Type B pancreatic cell (in vitro differentiated cells): ENCODE measurements around the gene ISCU. TPM values are rescaled to one million over a fixed set of nuclear protein-coding genes. Genes with fewer than 3 reads are reported as not detected.

Source experiments
- DNase-seq: peaks from one replicate; pipeline ENCODE4 v3.0.0; 2021; ENCODE audit warnings: mixed read lengths; ENCODE audit not compliant: unreplicated experiment; ENCODE audit errors: extremely low spot score
- H3K27ac Mint-ChIP-seq: 2 replicates; pipeline ENCODE4 v1.8.0; 2021; ENCODE audit warnings: mild to moderate bottlenecking, mixed read lengths
- H3K27me3 Mint-ChIP-seq: 2 replicates; pipeline ENCODE4 v1.8.0; 2021; ENCODE audit warnings: mixed read lengths
- H3K36me3 Mint-ChIP-seq: 2 replicates; pipeline ENCODE4 v1.8.0; 2021; ENCODE audit warnings: mixed read lengths
- H3K4me1 Mint-ChIP-seq: one replicate; pipeline ENCODE4 v1.8.0; 2021; ENCODE audit warnings: mixed read lengths; ENCODE audit not compliant: unreplicated experiment
- H3K4me3 Mint-ChIP-seq: 2 replicates; pipeline ENCODE4 v1.8.0; 2021; ENCODE audit warnings: mild to moderate bottlenecking, mixed read lengths
- H3K9me3 Mint-ChIP-seq: 2 replicates; pipeline ENCODE4 v1.8.0; 2021; ENCODE audit warnings: mixed read lengths
- CTCF ChIP-seq: fragments of 200-600 bp; sonication (generic); conservative IDR thresholded peaks from 2 replicates; pipeline ENCODE4 v1.5.0; 2021; ENCODE audit warnings: antibody characterized with exemption, mild to moderate bottlenecking
- total RNA-seq: library from RNA; stranded (reverse); gene quantifications from 2 replicates; pipeline ENCODE4 v1.2.1, GENCODE V29; 2021; ENCODE audit warnings: low replicate concordance

The ISCU gene
- total RNA-seq, 1 donor from 2014 or later, result 78.9 TPM

GRCh38 chr12:108596854-108597558, 34.6 kb downstream of the ISCU start:
- TF ChIP-seq CTCF, result no peak
- peaks cover 7% of the 10 kb centered on the region for H3K4me1 Mint-ChIP-seq
- no peaks in the 10 kb centered on the region for H3K9me3 Mint-ChIP-seq
- no peak for DNase-seq
- peak overlapping the region; percentile 7 for H3K27ac Mint-ChIP-seq
- H3K36me3 Mint-ChIP-seq, result no peaks in the 10 kb centered on the region
- peak overlapping the region; percentile 85 for H3K4me3 Mint-ChIP-seq
- no peaks in the 10 kb centered on the region for H3K27me3 Mint-ChIP-seq

- TF ChIP-seq CTCF, result no peak
- no peaks in the 10 kb centered on the region for H3K27me3 Mint-ChIP-seq
- H3K4me3 Mint-ChIP-seq, result peak within 1 kb of the TSS; percentile 85
- peaks cover 7% of the 10 kb centered on the region for H3K4me1 Mint-ChIP-seq
- no peaks in the 10 kb centered on the region for H3K36me3 Mint-ChIP-seq
- peak within 1 kb of the TSS; percentile 7 for H3K27ac Mint-ChIP-seq
- H3K9me3 Mint-ChIP-seq, result no peaks in the 10 kb centered on the region
- DNase-seq, result no peak
Observed at GRCh38 chr12:108597559-108598471, 35.4 kb downstream of the ISCU start, which contains the start of gene TMEM119. Gene TMEM119, minus strand, starts transcription at chr12:108598084. Its CDS starts 5,701 bp downstream, at chr12:108592383.

- no peak for TF ChIP-seq CTCF
- H3K36me3 Mint-ChIP-seq, result no peaks in the 10 kb centered on the region
- H3K27ac Mint-ChIP-seq, result no peak overlapping the region
- peaks cover 8% of the 10 kb centered on the region for H3K4me1 Mint-ChIP-seq
- H3K27me3 Mint-ChIP-seq, result no peaks in the 10 kb centered on the region
- no peaks in the 10 kb centered on the region for H3K9me3 Mint-ChIP-seq
- DNase-seq, result no peak
- H3K4me3 Mint-ChIP-seq, result no peak overlapping the region
Observed at GRCh38 chr12:108598553-108599250, 36.3 kb downstream of the ISCU start.

GRCh38 chr12:108599541-108599940, 37.1 kb downstream of the ISCU start:
- Mint-ChIP-seq H3K36me3 (no peaks in the 10 kb centered on the region), H3K9me3 (no peaks in the 10 kb centered on the region), H3K27ac (no peak overlapping the region), H3K4me3 (no peak overlapping the region), H3K27me3 (peaks cover 3% of the 10 kb centered on the region), H3K4me1 (peaks cover 16% of the 10 kb centered on the region)
- TF ChIP-seq CTCF, result no peak
- DNase-seq, result no peak

GRCh38 chr12:108599948-108600701, 37.7 kb downstream of the ISCU start:
- Mint-ChIP-seq H3K4me1 (peaks cover 21% of the 10 kb centered on the region), H3K27me3 (peaks cover 7% of the 10 kb centered on the region), H3K36me3 (no peaks in the 10 kb centered on the region), H3K4me3 (no peak overlapping the region), H3K9me3 (no peaks in the 10 kb centered on the region), H3K27ac (no peak overlapping the region)
- no peak for TF ChIP-seq CTCF
- DNase-seq, result no peak
